IPS-NIHi7 (cell line): ENCODE results near the gene CHST2.
"Not testable (repeated sequence)": the region's sequence is repeated elsewhere in the genome, so short reads cannot be mapped to it uniquely, and the experiment has no call there.

ENCODE experiments used
- DNase-seq: peaks from one replicate; pipeline ENCODE4 v3.0.0; 2012; ENCODE audit warnings: mixed read lengths; ENCODE audit errors: extremely low spot score

Gene CHST2

GRCh38 chr3:143132246-143132980 is 12.8 kb downstream of the CHST2 start:
- no peak for DNase-seq

- no peak for DNase-seq
Measured at GRCh38 chr3:143134471-143134870, 14.9 kb downstream of the CHST2 start.

GRCh38 chr3:143135150-143135549 is 15.6 kb downstream of the CHST2 start:
- DNase-seq: peak; percentile 33

GRCh38 chr3:143137435-143138036 is 18.0 kb downstream of the CHST2 start:
- DNase-seq: no peak

- DNase-seq: no peak
Measured at GRCh38 chr3:143138953-143139352, 19.4 kb downstream of the CHST2 start.

- no peak for DNase-seq
Measured at GRCh38 chr3:143139762-143140161, 20.2 kb downstream of the CHST2 start.

GRCh38 chr3:143140550-143140949 is 21.0 kb downstream of the CHST2 start:
- DNase-seq: no peak

GRCh38 chr3:143142354-143142753 is 22.8 kb downstream of the CHST2 start:
- DNase-seq: no peak

- DNase-seq: no peak
Measured at GRCh38 chr3:143145906-143146305, 26.3 kb downstream of the CHST2 start.

- DNase-seq: no peak
Measured at GRCh38 chr3:143146486-143147274, 27.1 kb downstream of the CHST2 start.

GRCh38 chr3:143147707-143148106 is 28.1 kb downstream of the CHST2 start:
- DNase-seq: no peak

- no peak for DNase-seq
Measured at GRCh38 chr3:143150071-143150470, 30.5 kb downstream of the CHST2 start.

GRCh38 chr3:143151004-143151731 is 31.6 kb downstream of the CHST2 start:
- no peak for DNase-seq

GRCh38 chr3:143152043-143152442 is 32.5 kb downstream of the CHST2 start:
- DNase-seq: no peak

- no peak for DNase-seq
Measured at GRCh38 chr3:143155756-143156155, 36.2 kb downstream of the CHST2 start.

- no peak for DNase-seq
Measured at GRCh38 chr3:143158014-143158988, 38.7 kb downstream of the CHST2 start.

- DNase-seq: no peak
Measured at GRCh38 chr3:143160437-143160836, 40.9 kb downstream of the CHST2 start.

GRCh38 chr3:143163562-143164100 is 44.1 kb downstream of the CHST2 start:
- DNase-seq: no peak

- DNase-seq: no peak
Measured at GRCh38 chr3:143165211-143165610, 45.6 kb downstream of the CHST2 start.

GRCh38 chr3:143165612-143166285 is 46.2 kb downstream of the CHST2 start:
- not testable (repeated sequence) for DNase-seq
